ENCODE measurements around the gene SESN3.
"Not testable (repeated sequence)": the region's sequence is repeated elsewhere in the genome, so short reads cannot be mapped to it uniquely, and the experiment has no call there.

Gene SESN3

GRCh38 chr11:95142431-95142830, 88.6 kb downstream of the SESN3 start:
- no peak for DNase-seq (ENCODE audit: low read depth, low spot score)
- in situ Hi-C loops (cut with HindIII; ENCODE audit: low sequenced_read_pairs) = no loop called here
- no peak overlapping the region for H3K4me3 ChIP-seq (ENCODE audit: low read depth, low read length)
- TF ChIP-seq CTCF (IDR thresholded peaks at IDR 0.05; ENCODE audit: low read depth, low read length) = no peak

- in situ Hi-C loops (cut with HindIII; ENCODE audit: low sequenced_read_pairs) = no loop called here
- DNase-seq (ENCODE audit: low read depth, low spot score) = no peak
- TF ChIP-seq CTCF (IDR thresholded peaks at IDR 0.05; ENCODE audit: low read depth, low read length) = no peak
- no peak overlapping the region for H3K4me3 ChIP-seq (ENCODE audit: low read depth, low read length)
Observed at GRCh38 chr11:95140397-95141033, 90.5 kb downstream of the SESN3 start.

- peak; percentile 27 for TF ChIP-seq CTCF (IDR thresholded peaks at IDR 0.05; ENCODE audit: low read depth, low read length)
- no peak overlapping the region for H3K4me3 ChIP-seq (ENCODE audit: low read depth, low read length)
- in situ Hi-C loops (cut with HindIII; ENCODE audit: low sequenced_read_pairs) = no loop called here
- no peak for DNase-seq (ENCODE audit: low read depth, low spot score)
Observed at GRCh38 chr11:95138448-95138847, 92.6 kb downstream of the SESN3 start.

- no peak for TF ChIP-seq CTCF (IDR thresholded peaks at IDR 0.05; ENCODE audit: low read depth, low read length)
- H3K4me3 ChIP-seq (ENCODE audit: low read depth, low read length) = no peak overlapping the region
- DNase-seq (ENCODE audit: low read depth, low spot score) = no peak
- in situ Hi-C loops (cut with HindIII; ENCODE audit: low sequenced_read_pairs) = no loop called here
Observed at GRCh38 chr11:95137299-95137698, 93.7 kb downstream of the SESN3 start.

GRCh38 chr11:95136747-95137146, 94.3 kb downstream of the SESN3 start:
- H3K4me3 ChIP-seq (ENCODE audit: low read depth, low read length); DNase-seq (ENCODE audit: low read depth, low spot score); in situ Hi-C loops (cut with HindIII; ENCODE audit: low sequenced_read_pairs): not testable (repeated sequence)

GRCh38 chr11:95135880-95136279, 95.1 kb downstream of the SESN3 start:
- no peak for TF ChIP-seq CTCF (IDR thresholded peaks at IDR 0.05; ENCODE audit: low read depth, low read length)
- no peak for DNase-seq (ENCODE audit: low read depth, low spot score)
- in situ Hi-C loops (cut with HindIII; ENCODE audit: low sequenced_read_pairs) = no loop called here
- H3K4me3 ChIP-seq (ENCODE audit: low read depth, low read length) = no peak overlapping the region

GRCh38 chr11:95135155-95135554, 95.8 kb downstream of the SESN3 start:
- TF ChIP-seq CTCF (IDR thresholded peaks at IDR 0.05; ENCODE audit: low read depth, low read length) = no peak
- no peak overlapping the region for H3K4me3 ChIP-seq (ENCODE audit: low read depth, low read length)
- no peak for DNase-seq (ENCODE audit: low read depth, low spot score)
- in situ Hi-C loops (cut with HindIII; ENCODE audit: low sequenced_read_pairs) = no loop called here

Measured in astrocyte of the spinal cord (primary cell).